Mononuclear cell (primary cell): ENCODE data around the gene SUPT6H. TPM values are rescaled to one million over a fixed set of nuclear protein-coding genes. Genes with fewer than 3 reads are reported as not detected.

Experiments used
- H3K27me3 ChIP-seq: 2 replicates; pipeline ENCODE4 v1.6.0; 2011; ENCODE audit warnings: low read length, control low read depth; ENCODE audit not compliant: insufficient read depth
- H3K4me1 ChIP-seq: 2 replicates; pipeline ENCODE4 v1.5.1; 2011; ENCODE audit warnings: mild to moderate bottlenecking, low read length, control low read depth; ENCODE audit not compliant: insufficient read depth
- H3K4me3 ChIP-seq: 2 replicates; pipeline ENCODE4 v1.5.1; 2011; ENCODE audit warnings: mild to moderate bottlenecking, low read length, moderate library complexity
- H3K9me3 ChIP-seq: 2 replicates; pipeline ENCODE4 v1.5.1; 2011; ENCODE audit warnings: low read depth, mild to moderate bottlenecking, control low read depth, low read length
- total RNA-seq: library from RNA; depleted of rRNA; stranded (reverse); fragments of >200 nt; gene quantifications from one replicate; pipeline ENCODE4 v1.2.3, GENCODE V29; 2012

Gene SUPT6H
- total RNA-seq, 1 donor = 80.9 TPM

- no peaks in the 10 kb centered on the region for H3K9me3 ChIP-seq
- H3K4me1 ChIP-seq = no peaks in the 10 kb centered on the region
- no peaks in the 10 kb centered on the region for H3K27me3 ChIP-seq
- H3K4me3 ChIP-seq = no peak overlapping the region
Observed at GRCh38 chr17:28703552-28704218, 41.7 kb downstream of the SUPT6H start.

DNA sequence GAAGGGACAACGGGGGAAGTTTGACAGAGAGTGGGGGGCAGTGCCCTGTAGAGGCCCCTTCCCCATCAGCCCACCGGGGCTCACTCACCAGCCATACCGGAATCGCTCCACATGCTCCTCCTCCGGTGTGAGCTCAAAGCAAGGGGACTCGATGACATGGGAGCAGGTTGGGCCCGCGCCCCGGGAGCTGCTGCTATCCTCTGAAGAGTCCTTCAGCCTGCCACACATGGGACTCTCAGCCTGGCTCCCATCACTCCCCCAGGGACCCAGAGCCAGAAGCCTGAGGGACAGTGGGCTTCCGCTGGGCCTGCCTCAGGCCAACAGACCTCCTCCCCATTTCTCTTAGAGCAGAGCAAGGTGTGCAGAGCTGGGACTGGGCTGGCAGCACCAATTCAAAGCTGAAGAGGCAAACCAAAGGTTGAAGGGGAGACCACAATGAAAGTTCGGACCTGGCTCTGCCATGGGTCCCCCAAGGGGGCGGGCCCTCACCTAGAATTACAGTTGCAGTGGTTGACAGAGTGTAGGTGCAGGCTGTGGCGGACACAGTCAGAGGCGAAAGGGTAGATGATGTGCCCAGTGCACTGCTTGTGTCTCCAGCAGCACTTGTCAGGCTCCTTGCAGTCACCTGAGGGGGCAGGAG, 42.3 kb downstream of the SUPT6H start:
- Histone ChIP-seq H3K4me1 (no peaks in the 10 kb centered on the region), H3K4me3 (no peak overlapping the region), H3K9me3 (no peaks in the 10 kb centered on the region), H3K27me3 (no peaks in the 10 kb centered on the region)

- Histone ChIP-seq H3K4me3 (no peak overlapping the region), H3K9me3 (no peaks in the 10 kb centered on the region), H3K4me1 (no peaks in the 10 kb centered on the region), H3K27me3 (no peaks in the 10 kb centered on the region)
Observed at GRCh38 chr17:28705074-28705659, 43.2 kb downstream of the SUPT6H start.

DNA sequence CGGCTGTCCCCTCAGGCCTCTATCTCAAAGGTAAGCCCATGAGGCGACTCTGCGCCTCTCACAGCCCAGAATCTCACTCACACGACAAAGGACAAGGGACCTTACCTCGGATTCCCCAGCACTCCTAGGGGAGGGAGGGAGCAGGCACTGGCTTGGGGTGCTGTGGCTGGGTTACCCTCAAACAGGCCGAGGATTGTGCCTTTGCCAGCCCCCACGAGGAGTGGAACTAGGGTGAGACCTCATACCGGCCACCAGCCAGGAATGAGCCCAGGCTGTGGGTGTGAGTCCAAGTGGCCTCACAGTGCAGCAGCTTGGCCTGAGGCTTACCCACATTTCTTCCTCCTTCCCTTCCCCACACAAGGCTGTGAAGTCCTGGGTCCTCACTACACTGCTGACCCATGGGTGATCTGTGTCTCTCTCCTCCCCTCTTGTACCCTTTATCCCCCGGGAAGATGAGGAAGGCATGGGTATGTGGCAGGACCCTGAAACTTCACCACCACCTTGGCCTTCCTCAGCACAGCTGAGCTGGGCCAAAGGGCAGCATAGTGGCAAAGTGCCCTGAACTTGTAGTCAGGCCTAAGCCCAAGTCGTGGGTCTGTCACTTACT, 43.8 kb downstream of the SUPT6H start:
- Histone ChIP-seq H3K27me3 (no peaks in the 10 kb centered on the region), H3K4me3 (no peak overlapping the region), H3K4me1 (peaks cover 5% of the 10 kb centered on the region), H3K9me3 (no peaks in the 10 kb centered on the region)

DNA sequence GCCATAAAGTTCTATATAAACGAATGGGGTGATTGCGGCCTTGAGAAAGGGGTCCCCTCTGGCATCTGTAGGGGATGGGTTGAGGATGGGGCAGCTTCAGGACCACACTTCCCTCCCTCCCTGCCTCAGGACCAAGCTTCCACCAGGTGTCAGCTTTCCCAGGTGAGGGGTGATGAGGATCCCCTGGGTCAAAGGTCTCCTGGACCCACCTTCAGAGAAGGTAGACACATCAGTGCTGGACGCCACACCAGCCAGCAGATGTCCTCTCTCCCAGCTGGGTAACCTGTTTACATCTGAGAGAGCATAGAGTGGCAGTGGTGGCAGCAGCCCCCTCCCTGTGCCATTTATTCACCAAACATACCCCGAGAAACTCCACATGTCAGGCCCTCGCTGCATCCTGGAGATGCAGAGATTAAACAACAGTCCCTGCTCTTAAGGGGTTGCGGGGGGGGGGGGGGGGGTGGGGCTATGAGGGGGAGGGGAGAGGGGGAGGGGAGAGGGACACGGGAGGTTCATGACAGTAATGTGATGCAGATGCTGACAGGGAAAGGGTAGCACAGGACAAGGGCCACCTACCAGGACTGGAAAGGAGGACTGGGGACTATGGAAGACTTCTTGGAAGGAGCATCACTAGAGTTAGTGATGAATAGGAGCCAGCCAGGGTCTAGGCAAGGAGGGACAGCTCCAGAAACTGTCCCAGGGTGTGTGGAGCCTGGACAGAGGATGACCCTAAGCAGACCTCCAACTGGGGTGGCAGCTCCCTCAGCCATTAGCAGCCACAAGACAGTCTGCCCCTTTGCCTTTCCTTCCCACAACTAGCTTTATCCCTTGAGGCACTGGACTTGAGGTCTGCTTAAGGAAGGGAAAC, 44.7 kb downstream of the SUPT6H start:
- Histone ChIP-seq H3K27me3 (no peaks in the 10 kb centered on the region), H3K4me3 (no peak overlapping the region), H3K9me3 (no peaks in the 10 kb centered on the region), H3K4me1 (peaks cover 9% of the 10 kb centered on the region)

DNA sequence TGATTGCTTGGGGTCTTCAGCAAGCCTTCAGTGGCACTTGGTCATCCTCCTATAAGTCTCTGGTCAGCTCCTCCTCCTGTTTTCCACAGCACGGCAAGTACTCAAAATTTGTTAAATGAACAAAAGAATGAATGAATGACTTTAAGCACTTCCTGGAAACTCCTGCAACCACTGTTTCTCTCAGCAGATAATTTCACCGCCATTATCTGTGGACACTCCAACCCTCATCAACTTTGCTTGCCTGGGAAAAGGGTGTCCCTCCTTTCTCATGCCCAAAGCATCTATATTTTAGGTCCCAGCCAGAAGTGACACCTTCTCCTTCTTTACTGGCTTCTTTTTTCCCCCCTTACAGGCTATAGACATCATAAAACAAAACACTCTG, 45.3 kb downstream of the SUPT6H start:
- Histone ChIP-seq H3K4me1 (peaks cover 16% of the 10 kb centered on the region), H3K27me3 (no peaks in the 10 kb centered on the region), H3K4me3 (no peak overlapping the region), H3K9me3 (no peaks in the 10 kb centered on the region)

GRCh38 chr17:28710861-28711722, 49.1 kb downstream of the SUPT6H start:
- Histone ChIP-seq H3K27me3 (no peaks in the 10 kb centered on the region), H3K4me1 (peaks cover 20% of the 10 kb centered on the region), H3K4me3 (peak overlapping the region; percentile 70), H3K9me3 (no peaks in the 10 kb centered on the region)

- Histone ChIP-seq H3K9me3 (no peaks in the 10 kb centered on the region), H3K27me3 (peaks cover 2% of the 10 kb centered on the region), H3K4me1 (peaks cover 25% of the 10 kb centered on the region)
Observed at GRCh38 chr17:28711723-28712031, 49.7 kb downstream of the SUPT6H start, which contains the start of gene PROCA1. Gene PROCA1 (minus strand): TSS chr17:28711888. CDS start chr17:28711660, 228 bp downstream.

GRCh38 chr17:28712032-28712704, 50.2 kb downstream of the SUPT6H start:
- peak overlapping the region; percentile 70 for H3K4me3 ChIP-seq
- peaks cover 2% of the 10 kb centered on the region for H3K27me3 ChIP-seq
- no peaks in the 10 kb centered on the region for H3K9me3 ChIP-seq
- peaks cover 30% of the 10 kb centered on the region for H3K4me1 ChIP-seq

More at GRCh38 chr17:28711723-28712031, 49.7 kb downstream of the SUPT6H start, which contains the start of gene PROCA1:
- peak within 1 kb of the TSS; percentile 70 for H3K4me3 ChIP-seq

- Histone ChIP-seq H3K27me3 (peaks cover 2% of the 10 kb centered on the region), H3K9me3 (no peaks in the 10 kb centered on the region), H3K4me3 (no peak overlapping the region), H3K4me1 (peaks cover 35% of the 10 kb centered on the region)
Observed at GRCh38 chr17:28712705-28713415, 50.9 kb downstream of the SUPT6H start.

- Histone ChIP-seq H3K4me3 (no peak overlapping the region), H3K27me3 (peaks cover 2% of the 10 kb centered on the region), H3K9me3 (no peaks in the 10 kb centered on the region), H3K4me1 (peaks cover 49% of the 10 kb centered on the region)
Observed at GRCh38 chr17:28714281-28714680, 52.3 kb downstream of the SUPT6H start.

GRCh38 chr17:28715217-28715616, 53.2 kb downstream of the SUPT6H start:
- peaks cover 2% of the 10 kb centered on the region for H3K27me3 ChIP-seq
- no peaks in the 10 kb centered on the region for H3K9me3 ChIP-seq
- peaks cover 51% of the 10 kb centered on the region for H3K4me1 ChIP-seq
- H3K4me3 ChIP-seq = no peak overlapping the region
